ENCODE results near the gene RGS6. TPM values are rescaled to one million over a fixed set of nuclear protein-coding genes. Genes with fewer than 3 reads are reported as not detected.

RGS6 gene
- total RNA-seq, 2 experiments from 2014 or later: not detected

DNA sequence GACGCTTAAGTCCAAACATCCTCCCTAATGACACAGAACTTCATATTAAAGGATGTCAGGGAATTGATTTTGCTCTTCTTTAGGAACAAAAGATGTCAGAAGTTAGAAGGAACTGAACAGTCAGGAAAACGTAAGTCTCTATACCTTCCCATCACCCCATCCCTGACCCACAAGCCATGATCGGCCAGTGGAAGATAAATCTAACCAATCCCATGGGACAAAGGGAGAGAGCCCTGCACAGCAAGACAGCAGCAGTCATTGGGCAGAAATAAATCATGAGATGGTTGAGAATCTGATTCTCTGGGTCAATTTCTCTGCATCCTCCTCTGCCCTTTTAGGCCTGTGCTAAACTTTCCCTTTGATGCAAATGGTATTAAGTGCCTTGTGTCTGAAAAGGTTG lies 414.9 kb downstream of the RGS6 start:
- no peak overlapping the region for H3K4me3 Mint-ChIP-seq
- ATAC-seq (ENCODE audit: poor library complexity) (no peak), DNase-seq (no peak)
- peaks cover 5% of the 10 kb centered on the region for H3K27me3 Mint-ChIP-seq
- Histone ChIP-seq H3K27me3 (ENCODE audit: control insufficient read depth in 1 of 2, insufficient read depth in 2 of 2, low read length in 2 of 2) (peaks cover 0 to 1% of the 10 kb centered on the region in 2 experiments), H3K4me1 (ENCODE audit: insufficient read depth, low read length) (no peaks in the 10 kb centered on the region), H3K4me3 (ENCODE audit: low read length) (no peak overlapping the region), H3K36me3 (ENCODE audit: insufficient read depth, low read length) (no peaks in the 10 kb centered on the region), H3K27ac (ENCODE audit: low read depth in 1 of 2, low read length in 2 of 2) (no peak overlapping the region), H3K9me3 (ENCODE audit: control insufficient read depth in 1 of 2, insufficient read depth in 1 of 2, low read length in 2 of 2) (no peaks in the 10 kb centered on the region)
- H3K36me3 Mint-ChIP-seq (ENCODE audit: low read depth): no peaks in the 10 kb centered on the region
- TF ChIP-seq, protein P1, sequence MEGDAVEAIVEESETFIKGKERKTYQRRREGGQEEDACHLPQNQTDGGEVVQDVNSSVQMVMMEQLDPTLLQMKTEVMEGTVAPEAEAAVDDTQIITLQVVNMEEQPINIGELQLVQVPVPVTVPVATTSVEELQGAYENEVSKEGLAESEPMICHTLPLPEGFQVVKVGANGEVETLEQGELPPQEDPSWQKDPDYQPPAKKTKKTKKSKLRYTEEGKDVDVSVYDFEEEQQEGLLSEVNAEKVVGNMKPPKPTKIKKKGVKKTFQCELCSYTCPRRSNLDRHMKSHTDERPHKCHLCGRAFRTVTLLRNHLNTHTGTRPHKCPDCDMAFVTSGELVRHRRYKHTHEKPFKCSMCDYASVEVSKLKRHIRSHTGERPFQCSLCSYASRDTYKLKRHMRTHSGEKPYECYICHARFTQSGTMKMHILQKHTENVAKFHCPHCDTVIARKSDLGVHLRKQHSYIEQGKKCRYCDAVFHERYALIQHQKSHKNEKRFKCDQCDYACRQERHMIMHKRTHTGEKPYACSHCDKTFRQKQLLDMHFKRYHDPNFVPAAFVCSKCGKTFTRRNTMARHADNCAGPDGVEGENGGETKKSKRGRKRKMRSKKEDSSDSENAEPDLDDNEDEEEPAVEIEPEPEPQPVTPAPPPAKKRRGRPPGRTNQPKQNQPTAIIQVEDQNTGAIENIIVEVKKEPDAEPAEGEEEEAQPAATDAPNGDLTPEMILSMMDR (IDR thresholded peaks at IDR 0.05): no peak
- H3K27ac Mint-ChIP-seq: no peak overlapping the region
- intact Hi-C loops (cut with DNase I, micrococcal nuclease): no loop called here
- H3K9me3 Mint-ChIP-seq: no peaks in the 10 kb centered on the region
- ChIA-PET POLR2A (no interaction called here), CTCF (no interaction called here)
- no peaks in the 10 kb centered on the region for H3K4me1 Mint-ChIP-seq (ENCODE audit: low read depth)

DNA sequence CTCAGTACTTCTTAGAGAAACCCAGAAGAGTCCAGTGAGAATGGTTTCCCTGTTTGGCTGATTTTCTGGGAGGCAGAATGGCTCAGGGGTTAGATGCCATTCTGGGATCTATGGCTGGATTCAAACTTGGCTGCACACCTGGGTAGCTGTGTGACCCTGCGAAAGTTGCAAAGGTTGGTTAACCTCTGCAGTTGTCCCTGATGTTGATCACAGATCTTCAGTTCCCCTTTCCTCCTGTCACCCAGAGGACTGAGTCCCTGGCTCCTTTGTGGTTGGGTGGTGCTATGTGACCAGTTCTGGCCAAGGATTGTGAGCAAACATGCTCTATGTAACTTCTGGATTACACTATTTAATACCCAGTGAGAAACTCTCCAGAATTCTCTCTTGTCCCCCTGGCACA lies 418.0 kb downstream of the RGS6 start:
- no peak overlapping the region for H3K27ac ChIP-seq (ENCODE audit: low read depth in 1 of 2, low read length in 2 of 2)
- no peaks in the 10 kb centered on the region for H3K9me3 Mint-ChIP-seq
- H3K4me1 ChIP-seq (ENCODE audit: insufficient read depth, low read length): no peaks in the 10 kb centered on the region
- H3K4me1 Mint-ChIP-seq (ENCODE audit: low read depth): no peaks in the 10 kb centered on the region
- ChIA-PET POLR2A (no interaction called here), CTCF (no interaction called here)
- intact Hi-C loops (cut with DNase I, micrococcal nuclease): no loop called here
- no peaks in the 10 kb centered on the region for H3K9me3 ChIP-seq (ENCODE audit: control insufficient read depth in 1 of 2, insufficient read depth in 1 of 2, low read length in 2 of 2)
- H3K36me3 Mint-ChIP-seq (ENCODE audit: low read depth): no peaks in the 10 kb centered on the region
- H3K4me3 ChIP-seq (ENCODE audit: low read length): no peak overlapping the region
- no peak overlapping the region for H3K27ac Mint-ChIP-seq
- H3K4me3 Mint-ChIP-seq: no peak overlapping the region
- H3K27me3 Mint-ChIP-seq: peaks cover 10% of the 10 kb centered on the region
- ATAC-seq (ENCODE audit: poor library complexity) (no peak), DNase-seq (no peak)
- no peaks in the 10 kb centered on the region for H3K27me3 ChIP-seq (ENCODE audit: control insufficient read depth in 1 of 2, insufficient read depth in 2 of 2, low read length in 2 of 2)
- H3K36me3 ChIP-seq (ENCODE audit: insufficient read depth, low read length): no peaks in the 10 kb centered on the region
- TF ChIP-seq, protein P1 (IDR thresholded peaks at IDR 0.05): no peak

DNA sequence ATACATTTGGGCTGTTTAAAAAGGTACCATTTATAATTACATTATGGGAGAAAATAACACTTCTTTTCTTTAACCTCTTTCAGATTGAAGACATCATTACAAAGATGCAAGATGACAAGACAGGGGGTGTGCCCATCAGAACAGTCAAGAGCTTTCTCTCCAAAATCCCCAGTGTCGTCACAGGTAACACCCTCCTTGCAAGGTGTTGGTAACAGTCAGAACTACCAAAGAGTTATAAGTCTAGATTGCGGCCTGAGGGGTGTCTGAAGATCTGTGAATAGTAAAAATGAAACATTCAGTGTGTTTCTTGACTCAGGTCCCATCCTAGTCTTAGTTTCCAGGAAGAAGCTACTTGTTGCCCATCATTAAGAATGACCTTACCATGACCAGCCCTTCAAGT lies 419.8 kb downstream of the RGS6 start:
- no peak overlapping the region for H3K27ac Mint-ChIP-seq
- Histone ChIP-seq H3K4me3 (ENCODE audit: low read length) (no peak overlapping the region), H3K27me3 (ENCODE audit: control insufficient read depth in 1 of 2, insufficient read depth in 2 of 2, low read length in 2 of 2) (no peaks in the 10 kb centered on the region), H3K27ac (ENCODE audit: low read depth in 1 of 2, low read length in 2 of 2) (no peak overlapping the region), H3K9me3 (ENCODE audit: control insufficient read depth in 1 of 2, insufficient read depth in 1 of 2, low read length in 2 of 2) (no peaks in the 10 kb centered on the region), H3K36me3 (ENCODE audit: insufficient read depth, low read length) (no peaks in the 10 kb centered on the region), H3K4me1 (ENCODE audit: insufficient read depth, low read length) (no peaks in the 10 kb centered on the region)
- ATAC-seq (ENCODE audit: poor library complexity) (no peak), DNase-seq (no peak)
- ChIA-PET POLR2A (no interaction called here), CTCF (no interaction called here)
- no peaks in the 10 kb centered on the region for H3K36me3 Mint-ChIP-seq (ENCODE audit: low read depth)
- no peaks in the 10 kb centered on the region for H3K4me1 Mint-ChIP-seq (ENCODE audit: low read depth)
- intact Hi-C loops (cut with DNase I, micrococcal nuclease): no loop called here
- no peaks in the 10 kb centered on the region for H3K9me3 Mint-ChIP-seq
- TF ChIP-seq, protein P1 (IDR thresholded peaks at IDR 0.05): no peak
- H3K4me3 Mint-ChIP-seq: no peak overlapping the region
- H3K27me3 Mint-ChIP-seq: peaks cover 14% of the 10 kb centered on the region

All from CD4-positive, alpha-beta T cell (primary cell).